ENCODE results near the gene CPSF3. TPM values are rescaled to one million over a fixed set of nuclear protein-coding genes. Genes with fewer than 3 reads are reported as not detected.

CPSF3 gene
- total and polyA plus RNA-seq, 9 of the 15 experiments (the other 6 are each of a cell fraction or from before 2014, with no cell fraction given): 54.2 to 151 (median 94.5) TPM

GRCh38 chr2:9423100-9423921, at the start of gene CPSF3, which contains the start of gene ITGB1BP1 (continued):
- peak; percentile 92 for TF ChIP-seq E2F3 (CRISPR knock-in tag; IDR thresholded peaks at IDR 0.05)
- TF ChIP-seq VEZF1 (CRISPR knock-in tag; IDR thresholded peaks at IDR 0.05): peak; percentile 90
- peak in 1 of 2 experiments; percentile 62; a peak in 2 of 4 replicates for TF ChIP-seq FOXA3 (CRISPR knock-in tag; conservative IDR thresholded peaks at IDR 0.05 in 1 of 2, IDR thresholded peaks at IDR 0.05 in 1 of 2)
- TF ChIP-seq HEY1 (CRISPR knock-in tag; IDR thresholded peaks at IDR 0.05; ENCODE audit: borderline replicate concordance): no peak
- TF ChIP-seq SIRT6 (IDR thresholded peaks at IDR 0.05; ENCODE audit: low read depth, low read length): no peak
- TF ChIP-seq CBFA2T2 (conservative IDR thresholded peaks at IDR 0.05): no peak
- peak; percentile 81 for TF ChIP-seq NUFIP1 (IDR thresholded peaks at IDR 0.05; ENCODE audit: partially characterized antibody)
- no peak for TF ChIP-seq BRCA1 (IDR thresholded peaks at IDR 0.05)
- no peak for TF ChIP-seq BRCA1 (CRISPR knock-in tag; IDR thresholded peaks at IDR 0.05)
- TF ChIP-seq CBX8 (IDR thresholded peaks at IDR 0.05; ENCODE audit: borderline replicate concordance, extremely low read depth, low read depth, low read length, poor library complexity, severe bottlenecking): no peak
- TF ChIP-seq ZNF253 (CRISPR knock-in tag; conservative IDR thresholded peaks at IDR 0.05): no peak
- no peak for TF ChIP-seq ZNF699 (CRISPR knock-in tag; IDR thresholded peaks at IDR 0.05; ENCODE audit: insufficient replicate concordance)
- peak; percentile 72; the same call in 1 of the 2 replicates for TF ChIP-seq GATAD2B (IDR thresholded peaks at IDR 0.05; ENCODE audit: borderline replicate concordance)
- TF ChIP-seq SAFB (IDR thresholded peaks at IDR 0.05; ENCODE audit: borderline replicate concordance, low read depth, low read length): peak; percentile 87
- no peak for TF ChIP-seq ZNF436 (CRISPR knock-in tag; IDR thresholded peaks at IDR 0.05)
- TF ChIP-seq THAP7 (CRISPR knock-in tag; IDR thresholded peaks at IDR 0.05): no peak
- TF ChIP-seq SIN3A (IDR thresholded peaks at IDR 0.05; ENCODE audit: borderline replicate concordance in 2 of 2, control insufficient read depth in 1 of 2, low read depth in 2 of 2, low read length in 2 of 2): peak; percentile 59 to 78; a peak in 2 of 4 replicates
- no peak for TF ChIP-seq NR2F6 (CRISPR knock-in tag; IDR thresholded peaks at IDR 0.05)
- 0 out of 2 replicates have a peak, but pooled peaks have one; percentile 16 for TF ChIP-seq HDAC2 (IDR thresholded peaks at IDR 0.05)
- no peak for TF ChIP-seq GTF2A2 (tag; IDR thresholded peaks at IDR 0.05)
- TF ChIP-seq HDAC8 (tag; IDR thresholded peaks at IDR 0.05): no peak
- no peak for TF ChIP-seq TEAD4 (IDR thresholded peaks at IDR 0.05; ENCODE audit: low read length)
- TF ChIP-seq TEAD4 (CRISPR knock-in tag; IDR thresholded peaks at IDR 0.05; ENCODE audit: borderline replicate concordance): peak; percentile 56; the same call in 1 of the 2 replicates
- TF ChIP-seq PML (IDR thresholded peaks at IDR 0.05; ENCODE audit: low read length): peak; percentile 76; the same call in 1 of the 2 replicates
- TF ChIP-seq CREB3L1 (IDR thresholded peaks at IDR 0.05; ENCODE audit: borderline replicate concordance, low read depth): 0 out of 2 replicates have a peak, but pooled peaks have one; percentile 63
- peak; percentile 93 for TF ChIP-seq ZFX (CRISPR knock-in tag; IDR thresholded peaks at IDR 0.05)
